Non-pigmented ciliary epithelial cell (primary cell): ENCODE results near the gene GRAMD4.
A peak's percentile ranks its signal among the peaks of the same experiment; 100 is the strongest.

Experiments used
- DNase-seq: peaks from one replicate; pipeline ENCODE4 v3.0.0-alpha.2; 2010; ENCODE audit warnings: low read depth

The GRAMD4 gene

GRCh38 chr22:46583571-46583970, 36.6 kb upstream of the GRAMD4 start:
- DNase-seq: no peak

- DNase-seq: no peak
These were observed 35.9 kb upstream of the GRAMD4 start for GRCh38 chr22:46584081-46584921.

GRCh38 chr22:46585340-46586122, 34.7 kb upstream of the GRAMD4 start:
- no peak for DNase-seq

- DNase-seq: no peak
These were observed 34.1 kb upstream of the GRAMD4 start for GRCh38 chr22:46586123-46586519.

- no peak for DNase-seq
These were observed 33.6 kb upstream of the GRAMD4 start for GRCh38 chr22:46586531-46587011.

GRCh38 chr22:46587061-46587460, 33.1 kb upstream of the GRAMD4 start:
- no peak for DNase-seq

- DNase-seq: no peak
These were observed 32.5 kb upstream of the GRAMD4 start for GRCh38 chr22:46587492-46588278.

- no peak for DNase-seq
These were observed 31.7 kb upstream of the GRAMD4 start for GRCh38 chr22:46588279-46589140.

GRCh38 chr22:46589141-46589748, 30.9 kb upstream of the GRAMD4 start:
- no peak for DNase-seq

- no peak for DNase-seq
These were observed 30.3 kb upstream of the GRAMD4 start for GRCh38 chr22:46589871-46590271.

GRCh38 chr22:46590334-46590733, 29.9 kb upstream of the GRAMD4 start:
- no peak for DNase-seq

GRCh38 chr22:46591930-46592329, 28.3 kb upstream of the GRAMD4 start:
- DNase-seq: no peak

GRCh38 chr22:46592390-46592872, 27.8 kb upstream of the GRAMD4 start:
- peak; percentile 43 for DNase-seq

- no peak for DNase-seq
These were observed 26.9 kb upstream of the GRAMD4 start for GRCh38 chr22:46593211-46593681.

- DNase-seq: no peak
These were observed 25.9 kb upstream of the GRAMD4 start for GRCh38 chr22:46593996-46594946.

- no peak for DNase-seq
These were observed 25.3 kb upstream of the GRAMD4 start for GRCh38 chr22:46594947-46595298.

GRCh38 chr22:46595545-46595944, 24.6 kb upstream of the GRAMD4 start:
- no peak for DNase-seq

GRCh38 chr22:46596032-46596441, 24.1 kb upstream of the GRAMD4 start:
- DNase-seq: no peak

GRCh38 chr22:46596819-46597218, 23.4 kb upstream of the GRAMD4 start:
- no peak for DNase-seq

- no peak for DNase-seq
These were observed 22.0 kb upstream of the GRAMD4 start for GRCh38 chr22:46598224-46598623.
